GM12878 (cell line): ENCODE results near the gene PCDHGA1. TPM values are rescaled to one million over a fixed set of nuclear protein-coding genes. Genes with fewer than 3 reads are reported as not detected.

Experiments used
- ATAC-seq: fragments of 200-7000 bp; cut with Tn5 transposase; 3 replicates; pipeline ENCODE4 v1.9.1; 2020; ENCODE audit warnings: mild to moderate bottlenecking, moderate library complexity
- BruUV-seq: library from RNA; stranded (reverse); fragments of 400-500 nt; replicated peaks from 2 replicates; lab custom pipeline; 2021; lab: Mats Ljungman, UMichigan
- CTCF ChIA-PET: fragments of 300-600 bp; sonication (Branson Sonifier 250); formaldehyde crosslinking; extraction: SDS; loops from one replicate; lab custom pipeline; 2021; ENCODE audit warnings: inconsistent platforms; lab: Yijun Ruan, JAX
- POLR2A ChIA-PET: fragments of 350-600 bp; formaldehyde crosslinking; extraction: SDS; loops from one replicate; lab custom pipeline; 2021; ENCODE audit warnings: inconsistent platforms; lab: Charles Lee
- RAD21 ChIA-PET: fragments of 300-600 bp; sonication (Branson Sonifier 250); formaldehyde crosslinking; loops from one replicate; lab custom pipeline; 2023; ENCODE audit warnings: antibody characterized with exemption; ENCODE audit not compliant: unreplicated experiment; lab: Charles Lee
- SMC1A ChIA-PET: fragments of 300-600 bp; sonication (Branson Sonifier 250); formaldehyde crosslinking; loops from one replicate; lab custom pipeline; 2023; ENCODE audit not compliant: unreplicated experiment, uncharacterized antibody; lab: Charles Lee
- DNase-seq: peaks from one replicate; pipeline ENCODE4 v3.0.0-alpha.2; 2011; ENCODE audit warnings: low read depth, low spot score
- FAIRE-seq: peaks from 3 replicates; lab custom pipeline; 2011; peaks lifted over from hg19 to GRCh38; lab: Jason Lieb, UNC
- H2AFZ ChIP-seq: 2 replicates; pipeline ENCODE4 v1.6.0; 2011; ENCODE audit warnings: low read depth, low read length, control low read depth; ENCODE audit not compliant: control insufficient read depth
- H3K27ac ChIP-seq: 2 replicates; pipeline ENCODE4 v1.5.1; 2011; ENCODE audit warnings: control low read depth; ENCODE audit not compliant: control insufficient read depth, insufficient read depth
- H3K27me3 ChIP-seq, 2 experiments: replicated peaks in 1 of 2; 2 replicates each; pipeline versions ENCODE4 v1.6.0 to v1.6.1; 2011; ENCODE audit warnings: low read length in 1 of 2; ENCODE audit not compliant: control insufficient read depth in 2 of 2, insufficient read depth in 2 of 2
- H3K36me3 ChIP-seq, 2 experiments: 2 replicates each; pipeline ENCODE4 v1.5.1; 2011; ENCODE audit warnings: low read length in 1 of 2; ENCODE audit not compliant: control insufficient read depth in 2 of 2, insufficient read depth in 2 of 2
- H3K4me1 ChIP-seq: 2 replicates; pipeline ENCODE4 v1.6.1; 2011; ENCODE audit warnings: mild to moderate bottlenecking, low read length, moderate library complexity, mixed read lengths; ENCODE audit not compliant: control insufficient read depth, insufficient read depth
- H3K4me2 ChIP-seq: 2 replicates; pipeline ENCODE4 v1.6.0; 2011; ENCODE audit warnings: control low read depth; ENCODE audit not compliant: control insufficient read depth, insufficient read depth
- H3K4me3 ChIP-seq: fragments of 200-600 bp; sonication (generic); 2 replicates; pipeline ENCODE4 v1.5.1; 2016
- H3K79me2 ChIP-seq: 2 replicates; pipeline ENCODE4 v1.6.0; 2011; ENCODE audit warnings: low read length; ENCODE audit not compliant: control insufficient read depth, insufficient read depth
- H3K9ac ChIP-seq: 2 replicates; pipeline ENCODE4 v1.8.0; 2011; ENCODE audit warnings: low read length, control low read depth, mixed read lengths; ENCODE audit not compliant: control insufficient read depth, insufficient read depth
- H3K9me3 ChIP-seq: replicated peaks from 3 replicates; pipeline ENCODE4 v1.5.1; 2011; ENCODE audit warnings: mild to moderate bottlenecking, low read length; ENCODE audit not compliant: control insufficient read depth, insufficient read depth
- H4K20me1 ChIP-seq: 2 replicates; pipeline ENCODE4 v1.6.0; 2011; ENCODE audit not compliant: control insufficient read depth, insufficient read depth
- BCL3 ChIP-seq: IDR thresholded peaks from 2 replicates; pipeline ENCODE4 v1.6.1; 2011; ENCODE audit warnings: borderline replicate concordance, low read depth, mild to moderate bottlenecking, moderate library complexity, low read length; ENCODE audit not compliant: insufficient read depth, poor library complexity, severe bottlenecking
- CBX5 ChIP-seq: sonication (generic); IDR thresholded peaks from 2 replicates; pipeline ENCODE4 v1.6.1; 2016; ENCODE audit warnings: low read depth, moderate library complexity, mild to moderate bottlenecking, inconsistent platforms
- CEBPB ChIP-seq, 2 experiments: fragments of 150-350 bp in 1 of 2; IDR thresholded peaks; 2 replicates each; pipeline ENCODE4 v1.6.1; 2012 to 2014; ENCODE audit warnings: low read depth in 2 of 2, low read length in 2 of 2, borderline replicate concordance in 1 of 2, inconsistent platforms in 1 of 2
- E2F4 ChIP-seq: IDR thresholded peaks from 2 replicates; pipeline ENCODE4 v1.6.1; 2012; ENCODE audit warnings: low read depth, low read length, improper control_type of control experiment
- E4F1 ChIP-seq: fragments of 450-650 bp; IDR thresholded peaks from 2 replicates; pipeline ENCODE4 v1.6.1; 2018; ENCODE audit warnings: borderline replicate concordance, mild to moderate bottlenecking; ENCODE audit not compliant: partially characterized antibody
- IRF4 ChIP-seq: IDR thresholded peaks from 2 replicates; pipeline ENCODE4 v1.6.1; 2011; ENCODE audit warnings: low read depth, low read length
- NFXL1 ChIP-seq: fragments of 450-650 bp; IDR thresholded peaks from 2 replicates; pipeline ENCODE4 v1.6.1; 2017; ENCODE audit warnings: antibody characterized with exemption, mild to moderate bottlenecking, borderline replicate concordance
- PAX8 ChIP-seq: fragments of 450-650 bp; IDR thresholded peaks from 2 replicates; pipeline ENCODE4 v1.6.1; 2017; ENCODE audit warnings: mild to moderate bottlenecking, moderate library complexity
- SIX5 ChIP-seq: IDR thresholded peaks from 2 replicates; pipeline ENCODE4 v1.6.1; 2011; ENCODE audit warnings: mild to moderate bottlenecking, low read depth, low read length, moderate library complexity; ENCODE audit not compliant: severe bottlenecking
- SMAD5 ChIP-seq: IDR thresholded peaks from 2 replicates; pipeline ENCODE4 v1.6.1; 2016; ENCODE audit warnings: antibody characterized with exemption, low read depth
- ZNF217 ChIP-seq: fragments of 450-650 bp; IDR thresholded peaks from 2 replicates; pipeline ENCODE4 v1.6.1; 2017; ENCODE audit warnings: antibody characterized with exemption, mild to moderate bottlenecking
- WGBS: methylation state at CpG from one replicate; pipeline ENCODE4 v1.1.6; 2016; ENCODE audit warnings: low lambda C conversion rate; ENCODE audit not compliant: insufficient replicate concordance, insufficient coverage; ENCODE audit errors: missing lambda C conversion rate; 5-methylcytosine and 5-hydroxymethylcytosine counted together
- in situ Hi-C: fragments of 300-500 bp; cut with MboI; formaldehyde crosslinking; loops from 9 replicates; pipeline ENCODE4 v1.14.3; 2018; ENCODE audit warnings: mixed read lengths
- intact Hi-C: fragments of 100-400 bp; cut with micrococcal nuclease; formaldehyde crosslinking; loops from one replicate; pipeline ENCODE4 v1.14.2; 2022; ENCODE audit not compliant: unreplicated experiment
- polyA plus RNA-seq, 11 experiments: library from polyadenylated mRNA; depleted of rRNA in 4 of 11; unstranded in 6 of 11; stranded (reverse) in 5 of 11; fragments of >200 nt; fragmentation: Nextera tagmentation in 4 of 11; fragmentation: Illumina TruSeq in 1 of 11; extraction: Ambion mirVana in 4 of 11; extraction: Trizol in 1 of 11; gene quantifications; 1 replicate in 1 of 11; 2 replicates in 10 of 11; pipeline versions ENCODE4 v1.2.1 to v1.2.3, GENCODE V29; 2011 to 2016; ENCODE audit warnings: inconsistent platforms in 2 of 11, missing spikeins in 2 of 11, low read depth in 1 of 11
- total RNA-seq, 4 experiments: library from RNA; depleted of rRNA in 3 of 4; stranded (reverse); fragments of >200 nt in 3 of 4; fragmentation: Illumina TruSeq in 1 of 4; extraction: Trizol in 1 of 4; gene quantifications; 2 replicates each; pipeline versions ENCODE4 v1.2.1 to v1.2.3, GENCODE V29; 2013 to 2021
- TF ChIP-seq, protein P1 (sequence below): fragments of 450-650 bp; IDR thresholded peaks from 2 replicates; pipeline ENCODE4 v1.6.1; 2017; ENCODE audit warnings: borderline replicate concordance
- TF ChIP-seq, protein P2 (sequence below): fragments of 450-650 bp; IDR thresholded peaks from 2 replicates; pipeline ENCODE4 v1.6.1; 2016; ENCODE audit warnings: mild to moderate bottlenecking, moderate library complexity, borderline replicate concordance

The PCDHGA1 gene
- total and polyA plus RNA-seq, 10 of the 15 experiments (the other 5 are each of a cell fraction or from before 2014, with no cell fraction given): 0.02 to 0.51 (median 0.19) TPM; not detected in 3

GRCh38 chr5:141547921-141548320 lies 217.6 kb downstream of the PCDHGA1 start:
- ChIA-PET POLR2A (no interaction called here), CTCF (interaction anchor here (0.6 to 2.4 kb wide), 10 partner anchors 10 to 205 kb away, joined by 3 to 11 read pairs (median 6); partner anchors contain the start of genes PCDHGA10, PCDHGB3 and PCDHGC3), SMC1A (interaction anchor here (1.0 to 1.5 kb wide), 3 partner anchors 12 to 22 kb away, joined by 3 to 4 read pairs (median 4); no protein-coding TSS in a partner anchor), RAD21 (interaction anchor here (2.0 kb wide), 1 partner anchor 20 kb away, joined by 5 read pairs; no protein-coding TSS in a partner anchor)
- Histone ChIP-seq H3K79me2 (no peaks in the 10 kb centered on the region), H4K20me1 (no peaks in the 10 kb centered on the region), H3K27ac (no peak overlapping the region), H3K4me2 (no peak overlapping the region), H2AFZ (no peak overlapping the region), H3K27me3 (no peaks in the 10 kb centered on the region), H3K9ac (no peak overlapping the region), H3K4me1 (no peaks in the 10 kb centered on the region), H3K9me3 (peaks cover 9% of the 10 kb centered on the region), H3K36me3 (peaks cover 0 to 23% of the 10 kb centered on the region in 2 experiments; a peak in 3 of 4 replicates), H3K4me3 (no peak overlapping the region)
- intact Hi-C loops (no loop called here), in situ Hi-C loops (no loop called here)
- ATAC-seq (no peak), FAIRE-seq (no peak), DNase-seq (no peak)
- WGBS: 100% methylated on average over 5 of the region's 5 CpGs
- no TSS peak for BruUV-seq
- TF ChIP-seq E4F1 (no peak), CEBPB (IDR thresholded peaks at IDR 0.05; ENCODE audit: borderline replicate concordance in 1 of 2, low read depth in 2 of 2, low read length in 2 of 2) (no peak), SMAD5 (no peak), PAX8 (no peak), NFXL1 (no peak), SIX5 (no peak), ZNF217 (no peak), CBX5 (no peak), E2F4 (no peak), BCL3 (no peak), IRF4 (no peak)
- TF ChIP-seq, protein P1, sequence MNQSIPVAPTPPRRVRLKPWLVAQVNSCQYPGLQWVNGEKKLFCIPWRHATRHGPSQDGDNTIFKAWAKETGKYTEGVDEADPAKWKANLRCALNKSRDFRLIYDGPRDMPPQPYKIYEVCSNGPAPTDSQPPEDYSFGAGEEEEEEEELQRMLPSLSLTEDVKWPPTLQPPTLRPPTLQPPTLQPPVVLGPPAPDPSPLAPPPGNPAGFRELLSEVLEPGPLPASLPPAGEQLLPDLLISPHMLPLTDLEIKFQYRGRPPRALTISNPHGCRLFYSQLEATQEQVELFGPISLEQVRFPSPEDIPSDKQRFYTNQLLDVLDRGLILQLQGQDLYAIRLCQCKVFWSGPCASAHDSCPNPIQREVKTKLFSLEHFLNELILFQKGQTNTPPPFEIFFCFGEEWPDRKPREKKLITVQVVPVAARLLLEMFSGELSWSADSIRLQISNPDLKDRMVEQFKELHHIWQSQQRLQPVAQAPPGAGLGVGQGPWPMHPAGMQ: no peak
- TF ChIP-seq, protein P2, sequence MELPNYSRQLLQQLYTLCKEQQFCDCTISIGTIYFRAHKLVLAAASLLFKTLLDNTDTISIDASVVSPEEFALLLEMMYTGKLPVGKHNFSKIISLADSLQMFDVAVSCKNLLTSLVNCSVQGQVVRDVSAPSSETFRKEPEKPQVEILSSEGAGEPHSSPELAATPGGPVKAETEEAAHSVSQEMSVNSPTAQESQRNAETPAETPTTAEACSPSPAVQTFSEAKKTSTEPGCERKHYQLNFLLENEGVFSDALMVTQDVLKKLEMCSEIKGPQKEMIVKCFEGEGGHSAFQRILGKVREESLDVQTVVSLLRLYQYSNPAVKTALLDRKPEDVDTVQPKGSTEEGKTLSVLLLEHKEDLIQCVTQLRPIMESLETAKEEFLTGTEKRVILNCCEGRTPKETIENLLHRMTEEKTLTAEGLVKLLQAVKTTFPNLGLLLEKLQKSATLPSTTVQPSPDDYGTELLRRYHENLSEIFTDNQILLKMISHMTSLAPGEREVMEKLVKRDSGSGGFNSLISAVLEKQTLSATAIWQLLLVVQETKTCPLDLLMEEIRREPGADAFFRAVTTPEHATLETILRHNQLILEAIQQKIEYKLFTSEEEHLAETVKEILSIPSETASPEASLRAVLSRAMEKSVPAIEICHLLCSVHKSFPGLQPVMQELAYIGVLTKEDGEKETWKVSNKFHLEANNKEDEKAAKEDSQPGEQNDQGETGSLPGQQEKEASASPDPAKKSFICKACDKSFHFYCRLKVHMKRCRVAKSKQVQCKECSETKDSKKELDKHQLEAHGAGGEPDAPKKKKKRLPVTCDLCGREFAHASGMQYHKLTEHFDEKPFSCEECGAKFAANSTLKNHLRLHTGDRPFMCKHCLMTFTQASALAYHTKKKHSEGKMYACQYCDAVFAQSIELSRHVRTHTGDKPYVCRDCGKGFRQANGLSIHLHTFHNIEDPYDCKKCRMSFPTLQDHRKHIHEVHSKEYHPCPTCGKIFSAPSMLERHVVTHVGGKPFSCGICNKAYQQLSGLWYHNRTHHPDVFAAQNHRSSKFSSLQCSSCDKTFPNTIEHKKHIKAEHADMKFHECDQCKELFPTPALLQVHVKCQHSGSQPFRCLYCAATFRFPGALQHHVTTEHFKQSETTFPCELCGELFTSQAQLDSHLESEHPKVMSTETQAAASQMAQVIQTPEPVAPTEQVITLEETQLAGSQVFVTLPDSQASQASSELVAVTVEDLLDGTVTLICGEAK: no peak
